HG03469 (cell line): Measurements from ENCODE around the gene PCNT.
A peak's percentile ranks its signal among the peaks of the same experiment; 100 is the strongest.
"Not testable (repeated sequence)": the region's sequence is repeated elsewhere in the genome, so short reads cannot be mapped to it uniquely, and the experiment has no call there.

Experiments
- ATAC-seq: cut with Tn5 transposase; IDR thresholded peaks from one replicate; pipeline ENCODE4 v1.9.1; 2021; ENCODE audit warnings: mild to moderate bottlenecking, moderate library complexity, moderate number of reproducible peaks; ENCODE audit not compliant: unreplicated experiment

The PCNT gene

GRCh38 chr21:46304437-46304836 lies 19.5 kb upstream of the PCNT start:
- no peak for ATAC-seq

- no peak for ATAC-seq
Measured at GRCh38 chr21:46304955-46305354, 19.0 kb upstream of the PCNT start.

DNA sequence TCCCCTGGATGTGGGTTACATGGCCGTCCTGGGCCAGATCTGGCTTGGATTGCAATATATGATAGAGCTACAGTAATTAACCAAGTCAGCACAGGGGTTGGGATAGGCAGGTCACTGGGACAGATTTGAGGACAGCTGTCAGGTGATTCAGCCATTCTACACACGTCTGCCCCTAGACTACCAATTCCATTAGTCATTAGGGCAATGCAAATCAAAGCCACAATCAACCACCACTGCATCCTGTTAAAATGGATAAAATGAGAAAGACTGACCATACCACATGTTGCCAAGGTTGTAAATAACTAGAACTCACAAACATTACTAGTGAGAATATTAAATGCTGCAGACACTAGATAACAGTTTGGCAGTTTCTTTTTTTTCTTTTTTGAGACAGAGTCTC lies 16.3 kb upstream of the PCNT start:
- no peak for ATAC-seq

GRCh38 chr21:46308431-46308830 lies 15.5 kb upstream of the PCNT start:
- no peak for ATAC-seq

DNA sequence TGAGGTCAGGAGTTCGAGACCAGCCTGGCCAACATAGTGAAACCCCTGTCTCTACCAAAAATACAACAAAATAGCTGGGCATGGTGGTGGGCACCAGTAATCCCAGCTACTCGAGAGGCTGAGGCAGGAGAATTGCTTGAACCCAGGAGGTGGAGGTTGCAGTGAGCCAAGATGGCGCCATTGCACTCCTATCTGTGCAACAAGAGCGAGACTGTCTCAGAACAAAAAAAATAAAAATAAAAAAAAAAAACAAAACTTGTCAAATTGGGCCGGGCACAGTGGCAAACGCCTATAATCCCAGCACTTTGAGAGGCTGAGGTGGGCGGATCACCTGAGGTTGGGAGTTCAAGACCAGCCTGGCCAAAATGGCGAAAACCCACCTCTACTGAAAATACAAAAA lies 13.7 kb upstream of the PCNT start:
- ATAC-seq = not testable (repeated sequence)

- no peak for ATAC-seq
Measured at GRCh38 chr21:46311568-46311967, 12.4 kb upstream of the PCNT start.

- no peak for ATAC-seq
Measured at GRCh38 chr21:46312949-46313348, 11.0 kb upstream of the PCNT start.

DNA sequence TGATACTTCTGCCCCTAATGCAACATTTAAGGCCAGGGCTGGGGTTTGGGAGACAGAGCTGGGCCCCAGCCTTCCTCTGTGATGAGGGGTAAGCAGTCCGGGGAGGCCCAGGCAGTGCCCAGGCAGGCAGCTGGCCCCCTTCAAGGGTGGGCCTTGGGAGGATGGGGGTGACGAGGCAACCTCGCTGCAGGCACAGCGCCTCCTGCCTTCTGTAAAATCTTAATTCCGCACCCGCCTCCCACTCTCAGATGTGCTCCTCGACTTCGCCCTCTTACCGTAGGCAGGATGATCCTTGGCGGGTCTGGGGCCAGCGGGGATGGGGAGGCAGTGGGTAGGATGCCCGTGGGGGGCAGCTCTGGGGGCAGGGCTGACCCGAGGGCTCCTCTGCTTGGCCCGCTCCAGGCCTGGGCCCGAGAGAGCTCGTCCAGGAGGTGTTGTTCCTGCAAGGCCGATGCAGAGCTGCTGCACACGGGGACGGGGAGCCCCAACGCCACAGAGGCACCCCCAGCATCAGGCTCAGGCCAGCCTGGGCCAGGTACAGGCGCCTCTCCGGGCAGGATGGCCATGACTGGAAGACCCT lies 9.4 kb upstream of the PCNT start:
- no peak for ATAC-seq

GRCh38 chr21:46316708-46317324 lies 7.1 kb upstream of the PCNT start:
- no peak for ATAC-seq

GRCh38 chr21:46317710-46318463 lies 6.1 kb upstream of the PCNT start:
- ATAC-seq = no peak

GRCh38 chr21:46318464-46318845 lies 5.5 kb upstream of the PCNT start:
- ATAC-seq = no peak

DNA sequence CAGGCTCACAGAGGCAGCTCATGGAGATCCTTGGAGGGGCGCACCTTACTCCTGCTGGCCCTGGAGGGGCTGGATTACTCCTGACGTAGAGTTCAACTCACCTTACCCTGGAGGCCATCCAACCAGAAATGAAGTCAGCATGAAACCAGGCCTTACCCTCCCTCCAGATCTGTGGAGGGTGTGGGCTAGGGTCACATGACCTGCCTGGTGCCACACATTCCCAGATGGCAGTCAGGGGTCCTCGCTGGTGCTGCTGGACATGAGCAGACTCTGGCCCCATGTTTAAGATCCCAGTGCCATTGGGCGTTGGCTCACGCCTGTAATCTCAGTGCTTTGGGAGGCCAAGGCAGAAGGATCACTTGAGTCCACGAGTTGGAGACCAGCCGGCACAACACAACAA lies 4.8 kb upstream of the PCNT start:
- ATAC-seq = no peak

DNA sequence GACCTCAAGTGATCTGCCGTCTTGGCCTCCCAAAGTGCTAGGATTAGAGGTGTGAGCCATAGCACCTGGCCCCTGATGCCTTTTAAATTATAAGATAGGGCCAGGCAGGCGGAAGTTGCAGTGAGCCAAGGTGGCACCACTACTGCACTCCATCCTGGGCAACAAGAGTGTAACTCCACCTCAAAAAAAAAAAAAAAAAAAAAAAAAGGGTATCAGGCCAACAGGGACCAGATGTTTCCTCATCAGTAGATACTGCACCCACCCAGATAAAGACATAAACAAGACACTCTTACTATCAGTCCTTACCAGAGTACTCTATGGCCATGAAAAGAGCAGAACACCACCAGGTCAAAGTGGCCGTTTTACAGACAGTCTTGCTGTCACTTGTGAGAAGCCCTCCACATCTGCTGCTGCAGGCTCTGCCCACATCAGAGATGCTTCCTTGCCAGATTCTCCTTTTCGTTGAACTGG lies 3.6 kb upstream of the PCNT start:
- no peak for ATAC-seq

GRCh38 chr21:46322351-46323226 lies 1.4 kb upstream of the PCNT start:
- no peak for ATAC-seq

- ATAC-seq = no peak
Measured at GRCh38 chr21:46323227-46323709, 688 bp upstream of the PCNT start.

DNA sequence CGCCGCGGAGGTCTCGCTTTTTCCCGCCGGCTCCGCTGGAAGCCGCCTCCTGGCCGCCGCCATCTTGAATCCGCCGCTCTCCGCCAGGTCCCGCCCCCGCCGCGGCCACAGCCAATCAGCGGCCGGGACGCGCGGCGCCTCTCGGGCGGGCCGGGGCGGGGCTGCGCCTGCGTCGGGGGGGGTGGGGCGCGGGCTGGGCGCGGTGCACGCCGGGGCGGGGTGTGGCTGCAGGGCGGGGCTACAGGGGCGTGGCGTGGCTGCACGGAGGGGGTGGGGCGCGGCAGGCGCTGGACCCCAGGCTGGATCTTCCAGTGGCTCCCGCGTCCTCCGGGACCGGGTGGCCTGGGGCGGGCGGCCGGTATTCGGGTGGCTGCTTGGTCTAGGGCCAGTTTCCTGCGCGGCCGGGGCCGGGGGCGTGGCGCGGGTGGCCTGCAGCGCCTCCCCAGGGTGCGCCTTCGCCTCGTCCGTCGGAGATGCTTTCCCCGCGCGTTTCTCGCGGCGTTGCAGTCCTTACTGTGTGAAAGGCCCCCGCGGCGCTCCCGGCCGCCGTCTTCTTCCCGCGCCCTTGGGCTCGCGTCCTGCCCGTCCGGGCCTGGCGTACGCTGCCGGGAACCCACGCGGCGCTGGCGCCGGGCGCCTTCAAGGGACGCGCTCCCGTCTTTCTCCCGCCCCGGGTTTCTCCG lies 575 bp downstream of the PCNT start:
- peak; percentile 25 for ATAC-seq

GRCh38 chr21:46325073-46325912 lies 1.3 kb downstream of the PCNT start:
- ATAC-seq = no peak

- ATAC-seq = no peak
Measured at GRCh38 chr21:46326110-46326703, 2.3 kb downstream of the PCNT start.

DNA sequence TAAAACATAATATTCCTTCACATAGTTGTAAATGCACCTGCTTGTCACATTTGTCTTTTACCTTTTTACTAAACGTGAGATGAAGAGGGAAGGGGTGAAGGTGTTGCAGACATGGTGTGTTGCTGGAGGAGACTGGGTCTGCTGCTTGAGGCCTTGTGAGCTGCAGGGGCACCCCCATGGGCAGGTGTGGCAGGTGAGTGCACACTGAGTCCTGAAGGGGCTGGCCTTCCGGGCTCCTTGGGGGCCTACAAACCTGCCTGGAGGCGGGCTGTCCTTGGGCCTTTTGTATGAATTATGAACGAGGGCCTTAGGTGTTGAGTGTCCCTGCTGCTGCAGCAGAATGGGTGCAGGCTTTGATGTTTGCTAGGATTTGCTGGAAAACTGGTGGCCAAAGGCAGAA lies 3.8 kb downstream of the PCNT start:
- ATAC-seq = no peak
